HG03196 (cell line): ENCODE measurements around the gene SLC9C1.
A peak's percentile ranks its signal among the peaks of the same experiment; 100 is the strongest.

Experiments used
- ATAC-seq: cut with Tn5 transposase; IDR thresholded peaks from one replicate; pipeline ENCODE4 v1.9.1; 2021; ENCODE audit not compliant: unreplicated experiment

The SLC9C1 gene

DNA sequence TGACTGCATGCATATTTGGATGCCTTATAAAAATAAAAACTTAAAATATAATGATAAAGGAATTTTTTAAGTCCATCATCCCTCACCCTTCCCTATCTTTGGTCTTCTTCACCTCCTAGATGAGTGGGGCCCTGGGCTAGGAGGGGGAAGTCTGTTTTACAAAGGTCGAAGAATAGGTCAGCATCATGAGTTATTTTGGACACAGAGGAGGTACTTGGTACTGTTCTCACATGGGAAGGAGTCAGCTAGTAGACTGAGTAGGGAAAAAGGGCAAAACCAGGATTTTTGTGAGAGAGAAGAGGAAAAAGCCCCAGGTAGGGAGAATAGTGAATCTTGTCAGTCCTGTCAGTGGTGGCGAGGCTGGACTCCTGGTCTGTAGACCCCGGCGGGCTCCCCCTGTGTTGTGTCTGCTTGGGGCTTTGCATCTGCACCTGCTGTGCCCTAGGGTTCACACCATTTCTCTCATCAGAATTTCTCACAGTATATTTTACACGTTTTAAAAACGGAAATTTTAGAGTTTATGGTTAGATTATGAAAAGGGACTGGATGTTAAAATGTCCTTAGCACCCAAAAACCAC is 178.1 kb downstream of the SLC9C1 start:
- no peak for ATAC-seq

DNA sequence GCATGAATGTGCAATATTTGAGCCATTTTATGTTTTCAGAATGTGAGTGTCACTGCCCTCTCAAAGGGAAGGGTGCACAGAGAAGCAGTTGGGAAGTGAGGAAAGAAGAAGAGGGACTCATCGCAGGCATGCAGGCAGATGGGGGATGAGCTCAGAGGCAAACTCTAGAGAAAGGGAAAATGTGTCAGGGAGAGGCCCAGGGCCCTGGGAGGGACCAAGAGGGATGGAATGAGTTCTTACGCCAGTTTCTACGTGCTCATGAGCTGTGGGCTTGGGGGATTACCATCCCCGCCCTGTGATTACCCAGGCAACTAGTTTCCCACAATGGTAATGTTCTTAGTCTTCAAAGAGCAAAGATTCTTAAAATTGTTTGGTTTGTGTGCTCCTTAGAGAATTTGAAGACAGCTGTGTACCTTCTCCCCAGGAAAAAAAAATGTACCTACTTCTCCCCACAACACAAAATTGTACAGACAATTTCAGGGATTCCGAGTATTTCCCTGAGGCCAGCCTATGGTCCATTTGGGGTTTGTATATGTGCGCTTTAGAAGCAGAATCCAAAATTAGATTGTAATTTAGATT is 178.8 kb downstream of the SLC9C1 start:
- peak; percentile 33 for ATAC-seq

DNA sequence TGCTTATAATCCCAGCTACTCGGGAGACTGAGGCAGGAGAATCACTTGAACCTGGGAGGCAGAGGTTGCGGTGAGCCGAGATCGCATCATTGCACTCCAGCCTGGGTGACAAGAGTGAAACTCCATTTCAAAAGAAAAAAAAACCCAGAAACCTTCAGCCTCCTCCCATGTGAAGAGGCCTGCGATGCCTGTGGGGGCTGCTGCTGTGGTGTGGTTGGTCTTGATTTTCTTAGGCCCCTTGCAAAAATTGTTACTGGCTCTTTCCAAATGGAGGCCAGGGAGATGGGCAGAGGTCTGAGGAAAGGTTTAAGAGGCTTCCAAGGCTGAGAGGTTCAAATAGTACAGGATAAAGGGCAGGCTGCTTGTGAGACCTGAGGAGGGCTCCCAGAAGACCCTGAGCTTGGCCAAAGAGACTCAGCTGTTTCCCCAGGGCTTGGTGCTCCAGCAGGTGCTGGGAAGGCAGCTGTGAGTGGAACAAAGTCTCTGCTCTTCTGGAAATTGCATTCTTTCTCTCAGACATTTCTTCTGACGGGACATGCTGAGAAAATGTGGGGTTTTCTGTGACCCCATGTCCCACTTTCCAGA is 179.3 kb downstream of the SLC9C1 start:
- no peak for ATAC-seq

DNA sequence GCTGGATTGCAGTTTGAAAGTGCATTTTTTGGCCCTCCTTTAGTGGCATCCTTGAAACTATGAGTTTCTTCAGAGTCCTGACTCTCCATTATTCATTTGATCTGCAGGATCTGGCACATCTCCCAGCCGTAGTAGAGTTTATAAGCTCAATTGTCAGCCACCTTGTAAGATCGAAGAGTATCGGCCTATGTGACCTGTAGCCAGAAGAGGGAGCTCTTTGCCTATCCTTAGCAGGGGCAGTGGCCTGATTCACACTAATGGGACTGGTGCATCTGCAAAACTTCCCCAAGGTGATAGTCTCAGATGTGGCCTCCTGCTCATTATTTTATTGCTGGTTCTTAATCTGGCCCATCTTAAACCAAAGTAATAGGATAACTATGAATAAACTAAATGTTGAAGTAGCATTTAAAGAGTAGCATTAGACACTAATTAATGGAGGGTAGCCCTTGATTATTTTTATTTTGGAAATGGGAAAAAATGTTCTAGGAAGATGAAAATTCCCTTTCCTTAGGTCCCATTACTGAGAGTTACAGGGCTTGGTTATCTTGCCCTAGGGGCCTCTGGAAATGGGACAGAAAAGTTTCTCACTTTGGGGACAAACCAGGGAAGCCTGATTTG is 182.1 kb downstream of the SLC9C1 start:
- peak; percentile 51 for ATAC-seq

- no peak for ATAC-seq
Observed at GRCh38 chr3:112109322-112109721, 184.7 kb downstream of the SLC9C1 start.

DNA sequence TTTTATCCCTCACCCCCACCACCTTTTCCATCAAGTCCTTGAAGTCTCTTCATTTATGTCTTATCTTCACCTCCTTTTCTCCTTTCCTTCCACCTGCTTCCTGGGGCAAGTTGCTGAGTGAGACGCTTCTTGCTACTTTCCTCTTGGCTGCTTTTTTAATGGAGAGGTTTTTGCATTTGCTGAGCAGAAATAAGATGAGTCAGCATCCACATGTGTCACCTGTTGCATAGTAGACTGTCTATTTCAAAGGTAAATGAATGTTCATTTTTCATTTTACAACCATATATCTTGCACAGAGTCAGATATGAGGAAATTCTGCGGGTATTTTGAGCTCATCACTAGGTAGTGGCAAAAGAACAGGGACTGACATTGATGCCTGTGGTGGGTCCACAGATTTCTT is 189.2 kb downstream of the SLC9C1 start:
- ATAC-seq = no peak

DNA sequence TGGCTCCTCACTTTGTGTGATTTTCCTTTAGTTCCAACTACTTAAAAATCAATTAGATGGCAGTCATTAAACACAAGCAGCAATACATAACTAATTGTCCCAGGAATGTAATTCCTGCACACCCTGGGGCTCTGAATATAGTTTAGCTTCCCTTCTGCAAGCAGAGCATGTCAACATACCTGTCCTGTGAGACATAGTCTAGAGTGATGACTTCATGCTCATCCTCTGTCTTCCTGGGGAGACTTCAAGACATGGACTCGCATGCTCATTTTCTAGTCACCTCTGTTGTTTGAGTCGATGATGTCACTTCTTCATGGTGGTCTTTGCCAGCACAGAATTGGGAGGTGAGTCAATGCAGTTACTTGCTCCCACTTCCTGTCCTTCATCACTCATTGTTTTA is 192.1 kb downstream of the SLC9C1 start:
- ATAC-seq = no peak

DNA sequence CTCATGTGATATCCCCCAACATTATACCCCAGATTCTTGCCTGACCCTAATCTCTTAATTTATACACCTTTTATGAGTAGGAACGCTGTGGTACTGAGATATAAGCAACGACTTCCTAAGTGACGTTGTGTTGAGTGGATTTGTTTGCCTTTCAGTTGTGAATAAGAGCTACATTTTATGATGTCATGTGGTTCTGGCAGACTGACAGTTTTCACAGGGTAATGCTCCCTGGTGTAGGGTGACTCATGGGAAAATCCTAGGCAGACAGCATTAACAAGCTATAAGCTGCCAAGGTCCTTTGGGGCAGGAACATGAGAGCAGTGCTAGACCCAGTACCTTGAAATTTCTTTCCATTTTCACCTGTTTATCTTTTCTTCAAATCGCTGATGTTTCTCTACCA is 196.6 kb downstream of the SLC9C1 start:
- ATAC-seq = peak; percentile 49

GRCh38 chr3:112096176-112096575 is 197.8 kb downstream of the SLC9C1 start:
- no peak for ATAC-seq

DNA sequence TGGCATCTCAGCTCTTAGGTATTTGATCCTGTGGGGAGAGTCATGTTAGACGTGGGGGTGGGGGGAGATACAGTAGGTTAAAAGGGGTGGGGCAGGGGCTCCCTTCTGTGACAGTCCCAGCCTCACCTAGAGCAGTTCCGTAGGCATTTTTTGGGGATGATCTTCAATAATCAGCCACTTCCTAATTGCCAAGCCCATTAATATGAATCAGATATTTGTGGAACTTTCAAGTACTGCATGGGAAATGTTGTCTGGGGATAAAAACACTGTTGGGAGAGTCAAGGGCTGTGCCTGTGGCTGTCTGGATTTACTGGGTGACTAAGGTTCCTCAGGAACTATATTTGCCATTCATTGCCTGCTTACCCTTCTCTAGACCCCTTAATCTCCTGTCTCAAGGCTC is 198.3 kb downstream of the SLC9C1 start:
- ATAC-seq = no peak

- ATAC-seq = no peak
Observed at GRCh38 chr3:112093180-112093522, 200.9 kb downstream of the SLC9C1 start.

DNA sequence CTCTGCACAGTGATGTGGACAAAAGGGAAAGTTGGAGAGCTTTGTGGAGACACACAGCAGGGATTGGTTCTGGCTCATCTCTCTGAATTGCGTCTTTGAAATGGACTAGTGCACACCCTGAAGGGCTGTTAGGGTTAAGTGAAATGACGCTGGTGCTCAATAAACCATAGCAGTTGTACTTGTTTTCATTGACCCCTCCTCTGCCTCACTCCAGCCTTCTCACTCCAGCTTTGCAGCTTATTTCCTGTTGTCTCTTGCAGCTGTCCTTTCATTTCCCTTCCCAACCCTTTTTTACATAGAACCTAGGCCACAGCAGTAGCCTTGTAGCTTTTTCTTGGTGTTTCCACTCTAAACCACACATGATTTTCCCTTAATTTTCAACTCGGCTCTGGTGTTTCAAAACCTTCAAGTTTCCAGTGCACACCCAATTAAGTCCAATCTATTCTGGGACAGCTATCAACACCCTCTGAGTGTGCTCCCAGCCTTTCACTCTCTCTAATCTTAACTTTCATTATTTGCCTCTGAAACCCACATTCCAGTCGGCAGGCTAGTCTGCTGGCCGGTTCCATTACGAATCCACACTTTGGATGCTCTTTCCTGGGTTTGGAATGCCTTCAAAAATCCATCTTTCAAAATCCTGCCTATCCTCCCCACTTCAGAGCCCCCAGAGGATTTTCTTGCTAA is 201.4 kb downstream of the SLC9C1 start:
- ATAC-seq = peak; percentile 42

DNA sequence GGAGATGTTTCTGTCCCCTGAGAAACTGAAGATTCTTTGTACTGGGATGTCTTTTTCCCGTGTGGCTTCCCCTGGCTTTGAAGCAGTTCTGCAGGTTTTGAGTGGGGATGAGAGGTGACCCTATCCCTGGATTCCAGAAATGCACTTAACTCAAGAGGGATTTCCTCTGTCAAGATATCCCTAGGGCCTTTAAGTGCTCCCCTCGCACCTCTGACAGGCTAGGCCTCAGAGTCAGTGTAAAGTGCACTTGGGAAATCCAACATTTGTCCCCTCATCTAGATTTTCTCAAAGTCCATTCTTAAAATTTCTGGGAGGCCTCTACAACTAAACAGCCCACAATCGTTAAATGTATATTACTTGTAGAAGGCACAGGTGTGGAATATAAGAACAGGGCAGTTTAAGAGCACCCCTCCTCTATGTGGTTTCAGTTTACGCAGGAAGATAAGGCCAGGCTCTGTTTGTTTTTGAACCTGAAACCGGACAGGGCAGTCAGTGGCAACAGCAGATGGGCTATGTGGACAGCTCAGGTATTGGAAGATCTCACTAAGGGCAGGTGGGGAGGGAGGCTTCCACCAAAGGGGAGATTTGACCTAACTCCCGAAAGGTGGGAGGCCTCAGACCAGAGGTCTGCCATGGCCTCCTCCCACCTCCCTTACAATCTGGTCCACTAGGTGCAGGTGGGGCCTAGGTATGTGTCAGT is 203.0 kb downstream of the SLC9C1 start:
- no peak for ATAC-seq
